CD4-positive, alpha-beta T cell treated with Interleukin-10 for 1 hour (primary cell): ENCODE results near the gene OR52M1.

Experiments
- DNase-seq: peaks from one replicate; pipeline ENCODE4 v3.0.0-alpha.2; 2020

Gene OR52M1

DNA sequence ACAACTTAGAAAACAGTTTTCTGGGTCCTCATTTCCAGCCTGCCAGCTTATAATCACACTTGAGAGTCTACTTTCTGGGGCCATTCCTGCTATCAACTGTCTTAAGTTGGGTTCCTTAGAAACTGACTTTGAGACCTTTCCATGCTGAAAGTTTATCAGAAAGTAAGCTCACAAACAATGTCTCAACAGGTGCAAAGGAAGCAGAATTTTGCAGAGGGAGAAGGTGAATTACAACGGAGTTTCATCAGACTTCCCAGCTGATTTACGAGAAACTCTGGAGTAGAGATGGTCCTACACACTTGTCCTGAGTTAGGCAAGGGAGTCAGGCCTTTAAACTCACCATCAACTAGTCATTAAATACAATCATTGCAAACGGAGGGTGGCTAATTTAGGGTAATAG lies 31.9 kb downstream of the OR52M1 start:
- DNase-seq: no peak

DNA sequence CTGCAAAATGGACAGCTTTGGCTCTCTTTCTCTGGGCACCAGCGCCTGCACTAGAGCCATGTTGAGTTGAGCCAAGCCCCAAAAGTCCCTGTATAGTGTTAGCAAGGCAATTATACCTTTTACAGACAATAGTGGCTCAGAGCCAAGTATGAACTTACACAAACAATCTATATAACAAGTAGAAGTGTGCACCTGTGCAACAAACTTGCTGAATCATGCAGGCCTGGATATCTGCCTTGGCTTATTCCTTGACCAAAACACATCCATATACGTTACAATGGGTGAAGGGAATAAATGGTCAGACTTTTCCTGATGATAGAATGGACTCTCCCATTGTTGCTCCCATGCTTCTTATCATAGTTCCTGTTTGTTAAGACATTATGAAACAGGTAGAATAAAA lies 32.8 kb downstream of the OR52M1 start:
- DNase-seq: no peak

DNA sequence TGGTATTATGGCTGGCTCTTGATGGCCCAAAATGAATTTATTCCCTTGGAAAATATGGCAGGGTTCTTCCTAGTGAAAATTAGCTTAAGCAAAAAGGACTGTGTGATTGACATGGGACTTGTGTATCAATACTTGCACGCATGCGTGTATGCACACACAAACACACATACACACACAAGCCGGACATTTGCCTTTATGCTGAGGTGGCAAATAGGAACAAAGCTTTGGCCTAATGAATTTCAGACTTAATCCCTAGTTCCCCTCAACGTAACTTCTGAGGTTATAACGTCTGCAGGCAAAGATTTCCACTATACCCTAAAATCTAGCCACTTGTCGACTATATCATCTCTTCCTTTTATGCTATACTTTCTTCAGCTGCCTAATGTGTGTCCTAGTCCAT lies 33.6 kb downstream of the OR52M1 start:
- no peak for DNase-seq

DNA sequence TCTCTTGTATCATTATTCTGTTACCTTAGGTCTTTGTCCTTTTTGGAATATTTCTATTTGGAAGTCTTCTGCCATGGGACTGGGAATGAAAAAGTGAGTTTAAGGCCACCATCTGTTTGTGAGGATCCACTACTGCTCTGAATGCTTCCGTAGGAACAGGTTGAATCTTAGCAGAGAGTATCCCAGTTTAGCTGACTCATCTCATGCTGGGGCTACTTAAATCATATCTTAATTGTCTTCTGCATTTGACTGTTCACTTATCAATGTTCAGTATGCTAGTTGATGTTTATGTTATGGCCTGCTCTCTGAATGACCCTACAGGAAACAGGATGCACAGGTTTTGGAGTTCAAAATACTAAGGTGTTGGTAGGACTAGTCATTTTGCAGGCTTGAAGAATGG lies 35.1 kb downstream of the OR52M1 start:
- DNase-seq: no peak

DNA sequence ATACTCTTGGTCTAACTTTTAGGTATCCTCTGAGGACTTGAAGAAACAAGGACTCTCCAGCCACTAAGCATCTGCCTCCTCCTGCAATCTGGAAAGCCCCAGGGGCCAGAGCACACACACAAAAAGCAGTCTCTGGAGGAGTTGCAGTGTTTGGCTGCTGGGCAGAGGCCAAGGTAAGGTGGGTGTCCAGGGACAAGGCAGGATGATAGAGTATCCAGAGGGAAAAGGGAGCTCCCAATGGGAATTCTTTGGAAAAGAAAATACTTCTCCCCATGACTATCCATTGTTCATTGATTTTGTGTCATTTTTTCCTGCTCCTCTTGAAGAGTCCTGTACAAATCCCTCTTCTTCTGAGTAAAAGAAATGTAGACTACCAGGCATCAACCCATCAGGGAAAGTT lies 36.5 kb downstream of the OR52M1 start, which contains the start of gene OR52I2:
OR52I2 (plus strand) TSS at position 301 of the 400 bp plus-strand sequence.
- no peak for DNase-seq

DNA sequence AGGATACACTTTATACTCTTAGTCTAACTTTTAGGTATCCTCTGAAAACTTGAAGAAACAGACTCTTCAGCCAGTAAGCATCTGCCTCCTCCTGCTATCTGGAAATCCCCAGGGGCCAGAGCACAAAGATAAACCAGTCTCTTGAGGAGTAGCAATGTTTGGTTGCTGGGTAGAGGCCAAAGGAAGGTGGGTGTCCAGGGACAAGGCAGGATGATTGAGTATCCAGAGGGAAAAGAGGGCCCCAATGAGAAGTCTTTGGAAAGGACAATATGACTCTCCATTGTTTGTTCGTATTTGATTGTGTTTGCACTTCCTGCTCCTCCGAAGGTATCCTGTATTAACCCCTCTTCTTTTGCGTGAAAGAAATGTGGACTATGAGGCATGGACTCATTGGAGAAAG lies 44.0 kb downstream of the OR52M1 start:
- no peak for DNase-seq

DNA sequence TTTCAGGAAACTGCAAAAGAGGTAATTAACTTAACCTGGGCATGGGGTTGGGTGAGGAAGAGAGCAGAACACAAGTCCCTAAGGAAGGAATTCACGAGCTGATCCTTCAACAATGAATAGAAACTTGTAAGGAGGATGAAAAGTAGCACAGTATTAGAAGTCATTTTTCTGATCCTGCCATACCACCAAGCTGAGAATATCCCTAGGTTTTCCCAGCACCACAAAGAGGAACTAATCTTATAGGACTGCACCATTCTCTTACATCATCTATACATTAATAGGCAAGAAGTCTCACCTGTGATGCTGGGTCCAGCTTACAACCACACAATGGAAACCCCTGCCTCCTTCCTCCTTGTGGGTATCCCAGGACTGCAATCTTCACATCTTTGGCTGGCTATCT lies 48.7 kb downstream of the OR52M1 start, which contains the start of gene OR52I1:
OR52I1 (plus strand) TSS at position 301 of the 400 bp plus-strand sequence; CDS start at position 301, 0 bp downstream.
- no peak for DNase-seq
